ENCODE results near the gene AHI1.
A peak's percentile ranks its signal among the peaks of the same experiment; 100 is the strongest.

Gene AHI1

GRCh38 chr6:135497412-135498184 is at the start of gene AHI1:
TSS of gene AHI1 (minus strand) at chr6:135497740. CDS start at chr6:135492237, 5,503 bp downstream.
- TF ChIP-seq EZH2 (IDR thresholded peaks at IDR 0.05; ENCODE audit: borderline replicate concordance, low read depth, low read length, severe bottlenecking), result no peak
- peak; percentile 19 for TF ChIP-seq CTCF (IDR thresholded peaks at IDR 0.05; ENCODE audit: borderline replicate concordance, extremely low read depth, low read length, poor library complexity, severe bottlenecking)
- peak within 1 kb of the TSS; percentile 80 for H3K4me2 ChIP-seq (ENCODE audit: insufficient read depth, low read length)
- H4K20me1 ChIP-seq (ENCODE audit: insufficient read depth, low read length), result no peaks in the 10 kb centered on the region
- peaks cover 24% of the 10 kb centered on the region for H3K4me1 ChIP-seq (ENCODE audit: insufficient read depth, low read length)
- H3K36me3 ChIP-seq (ENCODE audit: insufficient read depth, low read length), result no peaks in the 10 kb centered on the region; the same call in 1 of the 2 replicates
- peak; percentile 86 for ATAC-seq (ENCODE audit: insufficient read depth, low read depth)
- H3K9ac ChIP-seq (ENCODE audit: low read depth, low read length), result peak within 1 kb of the TSS; percentile 66
- H3K4me3 ChIP-seq (ENCODE audit: low read depth in 1 of 2, low read length in 2 of 2), result peak within 1 kb of the TSS; percentile 37 to 89
- H3K27me3 ChIP-seq (ENCODE audit: insufficient read depth, low read length, poor library complexity), result no peaks in the 10 kb centered on the region
- H2AFZ ChIP-seq (ENCODE audit: low read depth, low read length), result peak within 1 kb of the TSS; percentile 73
- DNase-seq, result peak; percentile 85
- H3K9me3 ChIP-seq (ENCODE audit: insufficient read depth, low read length, severe bottlenecking), result no peaks in the 10 kb centered on the region
- no peaks in the 10 kb centered on the region; the same call in 1 of the 2 replicates for H3K79me2 ChIP-seq (ENCODE audit: insufficient read depth, low read length)
- H3K27ac ChIP-seq (ENCODE audit: low read length), result peak within 1 kb of the TSS; percentile 62

- Histone ChIP-seq H3K4me3 (ENCODE audit: low read depth in 1 of 2, low read length in 2 of 2) (no peak overlapping the region), H4K20me1 (ENCODE audit: insufficient read depth, low read length) (no peaks in the 10 kb centered on the region), H3K27ac (ENCODE audit: low read length) (no peak overlapping the region), H3K9ac (ENCODE audit: low read depth, low read length) (no peak overlapping the region), H2AFZ (ENCODE audit: low read depth, low read length) (no peak overlapping the region), H3K4me1 (ENCODE audit: insufficient read depth, low read length) (no peaks in the 10 kb centered on the region), H3K79me2 (ENCODE audit: insufficient read depth, low read length) (no peaks in the 10 kb centered on the region), H3K36me3 (ENCODE audit: insufficient read depth, low read length) (no peaks in the 10 kb centered on the region), H3K9me3 (ENCODE audit: insufficient read depth, low read length, severe bottlenecking) (no peaks in the 10 kb centered on the region), H3K4me2 (ENCODE audit: insufficient read depth, low read length) (no peak overlapping the region), H3K27me3 (ENCODE audit: insufficient read depth, low read length, poor library complexity) (peaks cover 12% of the 10 kb centered on the region)
- ATAC-seq (ENCODE audit: insufficient read depth, low read depth) (no peak), DNase-seq (no peak)
- TF ChIP-seq EZH2 (IDR thresholded peaks at IDR 0.05; ENCODE audit: borderline replicate concordance, low read depth, low read length, severe bottlenecking), result no peak
- no peak for TF ChIP-seq CTCF (IDR thresholded peaks at IDR 0.05; ENCODE audit: borderline replicate concordance, extremely low read depth, low read length, poor library complexity, severe bottlenecking)
Observed at GRCh38 chr6:135546680-135547418, 49.3 kb upstream of the AHI1 start.

GRCh38 chr6:135546206-135546605 is 48.7 kb upstream of the AHI1 start:
- ATAC-seq (ENCODE audit: insufficient read depth, low read depth), result no peak
- Histone ChIP-seq H3K27ac (ENCODE audit: low read length) (no peak overlapping the region), H3K36me3 (ENCODE audit: insufficient read depth, low read length) (no peaks in the 10 kb centered on the region), H3K4me3 (ENCODE audit: low read depth in 1 of 2, low read length in 2 of 2) (no peak overlapping the region), H2AFZ (ENCODE audit: low read depth, low read length) (no peak overlapping the region), H3K9me3 (ENCODE audit: insufficient read depth, low read length, severe bottlenecking) (no peaks in the 10 kb centered on the region), H3K4me2 (ENCODE audit: insufficient read depth, low read length) (no peak overlapping the region), H3K79me2 (ENCODE audit: insufficient read depth, low read length) (no peaks in the 10 kb centered on the region), H3K4me1 (ENCODE audit: insufficient read depth, low read length) (no peaks in the 10 kb centered on the region), H3K9ac (ENCODE audit: low read depth, low read length) (no peak overlapping the region), H4K20me1 (ENCODE audit: insufficient read depth, low read length) (no peaks in the 10 kb centered on the region), H3K27me3 (ENCODE audit: insufficient read depth, low read length, poor library complexity) (peaks cover 12% of the 10 kb centered on the region)
- no peak for DNase-seq
- TF ChIP-seq EZH2 (IDR thresholded peaks at IDR 0.05; ENCODE audit: borderline replicate concordance, low read depth, low read length, severe bottlenecking) (no peak), CTCF (IDR thresholded peaks at IDR 0.05; ENCODE audit: borderline replicate concordance, extremely low read depth, low read length, poor library complexity, severe bottlenecking) (no peak)
